Placental pericyte (primary cell): Measurements from ENCODE around the gene TAAR2. TPM values are rescaled to one million over a fixed set of nuclear protein-coding genes. Genes with fewer than 3 reads are reported as not detected.

Experiments
- total RNA-seq: library from RNA; depleted of rRNA; stranded (reverse); fragments of >200 nt; gene quantifications from 2 replicates; pipeline ENCODE4 v1.2.3, GENCODE V29; 2012

The TAAR2 gene
- not detected in 2 replicates for total RNA-seq

GRCh38 chr6:132624175-132624574 lies at the start of gene TAAR2:
Gene TAAR2, minus strand, starts transcription at chr6:132624275. Its CDS starts 0 bp downstream, at chr6:132624275.

GRCh38 chr6:132659082-132659481 lies 35.0 kb upstream of the TAAR2 start, which contains the start of gene TAAR1:
Gene TAAR1, minus strand, starts transcription at chr6:132659182. Its CDS starts 13,179 bp downstream, at chr6:132646003.

GRCh38 chr6:132589454-132589853 lies 34.6 kb downstream of the TAAR2 start, which contains the start of gene TAAR5:
Gene TAAR5, minus strand, starts transcription at chr6:132589741. Its CDS starts 55 bp downstream, at chr6:132589686.

GRCh38 chr6:132570221-132570777 lies 53.8 kb downstream of the TAAR2 start, which contains the start of gene TAAR6:
Gene TAAR6, plus strand, starts transcription at chr6:132570322. Its CDS starts 0 bp downstream, at chr6:132570322.

Other genes starting within 250 kb of the TAAR2 start
- 9.9 and 25.2 TPM in 2 replicates for gene MOXD1, start 222.8 kb downstream of the TAAR2 start, total RNA-seq
- 28.2 and 36.4 TPM in 2 replicates for gene STX7, start 111.2 kb downstream of the TAAR2 start, total RNA-seq
- gene TAAR9, start 86.0 kb downstream of the TAAR2 start, total RNA-seq: not detected in 2 replicates
- gene TAAR8, start 71.6 kb downstream of the TAAR2 start, total RNA-seq: not detected in 2 replicates
- not detected in 2 replicates for gene TAAR6, start 54.0 kb downstream of the TAAR2 start, total RNA-seq
- not detected in 2 replicates for gene TAAR5, start 34.5 kb downstream of the TAAR2 start, total RNA-seq
- not detected in 2 replicates for gene TAAR1, start 34.9 kb upstream of the TAAR2 start, total RNA-seq
- gene VNN1, start 89.8 kb upstream of the TAAR2 start, total RNA-seq: 0.57 and 0.88 TPM in 2 replicates
- 0.14 TPM in 1 of 2 replicates, not detected in the other for gene VNN2, start 133.6 kb upstream of the TAAR2 start, total RNA-seq
- gene SLC18B1, start 174.4 kb upstream of the TAAR2 start, total RNA-seq: 3.1 and 3.6 TPM in 2 replicates
- 498 and 981 TPM in 2 replicates for gene RPS12, start 190.3 kb upstream of the TAAR2 start, total RNA-seq